Posterior vena cava (tissue), 2 donors: Measurements from ENCODE around the gene LRRC7. TPM values are rescaled to one million over a fixed set of nuclear protein-coding genes. Genes with fewer than 3 reads are reported as not detected.

Source experiments
- DNase-seq: peaks from one replicate; pipeline ENCODE4 v3.0.0-alpha.2; 2020; ENCODE audit warnings: low spot score
- intact Hi-C, 2 donors: fragments of 100-400 bp; cut with DNase I; formaldehyde crosslinking; loops; one replicate each; pipeline versions ENCODE4 v1.14.1 to v1.14.2; 2022 to 2023
- long read RNA-seq, 2 donors: library from polyadenylated mRNA; unstranded; transcript quantifications; one replicate each; pipeline ENCODE4 v2.0.0, GENCODE V29; 2020 to 2021
- total RNA-seq, 2 donors: library from RNA; stranded (reverse); fragmentation: NEBNext Ultra II Directional; extraction: Animal tissue kit (Norgen Biotek cat#: 25700); gene quantifications; one replicate each; pipeline ENCODE4 v1.2.1, GENCODE V29; 2021
- donor health status: DM: yes; HTN: yes; CAD: no.
- donor health status: DM: yes; HTN: yes; CAD: no.

The LRRC7 gene
- total RNA-seq, result 1 to 10 TPM; 4.2 to 9.5 TPM
- long read RNA-seq, donor 1, partial matches to known transcripts, result 1 of 9 reads
- long read RNA-seq, donor 1, other reads (novel, unspliced or antisense), result 8 of 9 reads
- long read RNA-seq, donor 2, partial matches to known transcripts, result 1 of 3 reads
- long read RNA-seq, donor 2, other reads (novel, unspliced or antisense), result 2 of 3 reads

- DNase-seq, result peak; percentile 76
- intact Hi-C loops, result loop anchor here in 1 of 2 donors (10.0 kb wide), 1 partner anchor 157 kb away; no protein-coding TSS in a partner anchor
These were observed at the start of gene LRRC7 for GRCh38 chr1:69567652-69568420. Gene LRRC7, plus strand, starts transcription at chr1:69567922. Its CDS starts 718 bp downstream, at chr1:69568640.

GRCh38 chr1:69519006-69519405 is 48.7 kb upstream of the LRRC7 start:
- intact Hi-C loops, result no loop called here
- no peak for DNase-seq

- DNase-seq, result no peak
- intact Hi-C loops, result no loop called here
These were observed 47.4 kb upstream of the LRRC7 start for GRCh38 chr1:69520326-69520725.

- intact Hi-C loops, result no loop called here
- DNase-seq, result no peak
These were observed 44.7 kb upstream of the LRRC7 start for GRCh38 chr1:69523032-69523431.

- DNase-seq, result no peak
- intact Hi-C loops, result no loop called here
These were observed 44.3 kb upstream of the LRRC7 start for GRCh38 chr1:69523461-69523860.

- intact Hi-C loops, result no loop called here
- no peak for DNase-seq
These were observed 43.7 kb upstream of the LRRC7 start for GRCh38 chr1:69524015-69524414.

- intact Hi-C loops, result no loop called here
- DNase-seq, result no peak
These were observed 40.4 kb upstream of the LRRC7 start for GRCh38 chr1:69527273-69527672.

- no peak for DNase-seq
- intact Hi-C loops, result no loop called here
These were observed 39.3 kb upstream of the LRRC7 start for GRCh38 chr1:69528376-69528775.

GRCh38 chr1:69533343-69533742 is 34.4 kb upstream of the LRRC7 start:
- intact Hi-C loops, result no loop called here
- DNase-seq, result no peak

- intact Hi-C loops, result no loop called here
- no peak for DNase-seq
These were observed 32.9 kb upstream of the LRRC7 start for GRCh38 chr1:69534829-69535228.

- intact Hi-C loops, result no loop called here
- DNase-seq, result no peak
These were observed 32.2 kb upstream of the LRRC7 start for GRCh38 chr1:69535490-69535889.

GRCh38 chr1:69540052-69540451 is 27.7 kb upstream of the LRRC7 start:
- intact Hi-C loops, result no loop called here

GRCh38 chr1:69551476-69552324 is 16.0 kb upstream of the LRRC7 start:
- no peak for DNase-seq

More at GRCh38 chr1:69540052-69540451, 27.7 kb upstream of the LRRC7 start:
- no peak for DNase-seq

GRCh38 chr1:69553726-69554125 is 14.0 kb upstream of the LRRC7 start:
- DNase-seq, result no peak
- intact Hi-C loops, result no loop called here

More at GRCh38 chr1:69551476-69552324, 16.0 kb upstream of the LRRC7 start:
- intact Hi-C loops, result no loop called here

GRCh38 chr1:69568421-69569174 is 876 bp downstream of the LRRC7 start:
- intact Hi-C loops, result loop anchor here in 1 of 2 donors (10.0 kb wide), 1 partner anchor 156 kb away; no protein-coding TSS in a partner anchor
- DNase-seq, result peak; percentile 58

- DNase-seq, result peak; percentile 56
- intact Hi-C loops, result loop anchor here in 1 of 2 donors (10.0 kb wide), 1 partner anchor 156 kb away; no protein-coding TSS in a partner anchor
These were observed 1.4 kb downstream of the LRRC7 start for GRCh38 chr1:69569175-69569541.

GRCh38 chr1:69569576-69570328 is 2.0 kb downstream of the LRRC7 start:
- intact Hi-C loops, result loop anchor here in 1 of 2 donors (10.0 kb wide), 1 partner anchor 155 kb away; no protein-coding TSS in a partner anchor
- peak; percentile 41 for DNase-seq

- intact Hi-C loops, result no loop called here
- no peak for DNase-seq
These were observed 2.6 kb downstream of the LRRC7 start for GRCh38 chr1:69570356-69570755.
